GM19438 (cell line): ENCODE measurements around the gene WWP2.
A peak's percentile ranks its signal among the peaks of the same experiment; 100 is the strongest.
"Not testable (repeated sequence)": the region's sequence is repeated elsewhere in the genome, so short reads cannot be mapped to it uniquely, and the experiment has no call there.

Source experiments
- ATAC-seq: cut with Tn5 transposase; IDR thresholded peaks from one replicate; pipeline ENCODE4 v1.9.1; 2021; ENCODE audit warnings: low read depth; ENCODE audit not compliant: unreplicated experiment

The WWP2 gene

GRCh38 chr16:69745232-69745612 lies 16.9 kb upstream of the WWP2 start:
- ATAC-seq = no peak

DNA sequence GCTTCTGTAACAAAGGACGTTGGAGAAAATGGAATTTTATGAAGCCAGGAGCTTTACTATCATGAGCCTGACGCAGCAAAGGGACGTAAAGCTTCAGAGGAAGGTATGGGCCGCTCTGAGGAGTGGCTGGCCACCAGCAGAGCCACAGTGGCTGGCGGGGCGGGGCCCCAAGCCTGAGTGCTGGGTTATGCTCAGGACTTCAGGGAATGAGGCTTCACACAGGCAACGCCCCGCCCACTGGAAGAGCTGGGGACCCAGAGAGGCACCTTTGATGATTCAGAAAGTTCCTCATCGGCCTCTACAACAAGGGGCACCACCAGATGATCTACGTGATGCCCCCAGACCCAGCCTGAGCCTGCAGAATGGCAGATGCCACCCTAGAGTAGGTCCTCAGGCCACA lies 16.2 kb upstream of the WWP2 start:
- no peak for ATAC-seq

DNA sequence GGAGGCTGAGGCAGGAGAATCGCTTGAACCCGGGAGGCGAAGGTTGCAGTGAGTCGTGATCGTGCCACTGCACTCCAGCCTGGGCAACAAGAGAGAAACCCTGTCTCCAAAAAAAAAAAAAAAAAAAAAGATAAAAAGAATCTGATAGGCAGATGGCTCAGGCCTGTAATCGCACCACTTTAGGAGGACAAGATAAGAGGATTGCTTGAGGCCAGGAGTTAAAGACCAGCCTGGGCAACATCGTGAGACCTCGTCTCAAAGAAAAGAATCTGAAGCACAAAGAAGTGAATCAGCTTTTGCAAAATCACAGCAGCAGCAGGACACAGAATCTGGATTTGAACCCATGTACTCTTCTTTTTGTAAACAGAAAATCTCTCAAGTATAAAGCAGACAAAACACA lies 15.0 kb upstream of the WWP2 start:
- no peak for ATAC-seq

DNA sequence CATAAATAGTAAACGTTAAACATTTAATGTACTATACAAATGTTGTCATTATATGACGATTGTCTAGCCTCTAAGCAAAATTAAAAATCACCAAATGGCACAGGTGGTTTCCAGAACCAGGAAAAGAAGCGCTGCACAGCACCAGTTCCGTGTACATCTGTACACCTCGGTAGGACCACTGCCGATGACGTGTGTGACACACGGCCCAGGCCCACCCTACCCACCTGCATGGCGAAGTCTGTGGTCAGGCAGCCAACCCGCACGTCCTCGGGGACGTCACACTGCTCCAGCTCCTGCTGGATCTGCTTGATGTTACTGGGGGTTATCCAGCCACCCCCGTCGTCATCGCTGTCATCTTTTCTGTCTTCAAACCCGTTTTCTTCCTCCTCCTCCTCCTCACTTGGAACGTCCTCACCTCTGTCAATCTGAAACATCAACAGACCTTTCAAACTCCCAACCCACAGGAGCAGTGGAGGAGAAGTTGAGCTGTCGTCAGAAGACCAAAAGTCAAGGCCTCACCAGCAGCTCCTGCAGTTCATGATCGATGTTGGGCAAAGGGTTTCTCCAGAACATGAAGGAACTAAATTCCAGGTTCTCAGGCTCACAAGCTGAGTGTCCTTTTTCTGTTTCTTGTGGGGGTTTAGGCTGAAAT lies 13.3 kb upstream of the WWP2 start:
- no peak for ATAC-seq

- ATAC-seq = no peak
These were observed 8.0 kb upstream of the WWP2 start for GRCh38 chr16:69754143-69754468.

DNA sequence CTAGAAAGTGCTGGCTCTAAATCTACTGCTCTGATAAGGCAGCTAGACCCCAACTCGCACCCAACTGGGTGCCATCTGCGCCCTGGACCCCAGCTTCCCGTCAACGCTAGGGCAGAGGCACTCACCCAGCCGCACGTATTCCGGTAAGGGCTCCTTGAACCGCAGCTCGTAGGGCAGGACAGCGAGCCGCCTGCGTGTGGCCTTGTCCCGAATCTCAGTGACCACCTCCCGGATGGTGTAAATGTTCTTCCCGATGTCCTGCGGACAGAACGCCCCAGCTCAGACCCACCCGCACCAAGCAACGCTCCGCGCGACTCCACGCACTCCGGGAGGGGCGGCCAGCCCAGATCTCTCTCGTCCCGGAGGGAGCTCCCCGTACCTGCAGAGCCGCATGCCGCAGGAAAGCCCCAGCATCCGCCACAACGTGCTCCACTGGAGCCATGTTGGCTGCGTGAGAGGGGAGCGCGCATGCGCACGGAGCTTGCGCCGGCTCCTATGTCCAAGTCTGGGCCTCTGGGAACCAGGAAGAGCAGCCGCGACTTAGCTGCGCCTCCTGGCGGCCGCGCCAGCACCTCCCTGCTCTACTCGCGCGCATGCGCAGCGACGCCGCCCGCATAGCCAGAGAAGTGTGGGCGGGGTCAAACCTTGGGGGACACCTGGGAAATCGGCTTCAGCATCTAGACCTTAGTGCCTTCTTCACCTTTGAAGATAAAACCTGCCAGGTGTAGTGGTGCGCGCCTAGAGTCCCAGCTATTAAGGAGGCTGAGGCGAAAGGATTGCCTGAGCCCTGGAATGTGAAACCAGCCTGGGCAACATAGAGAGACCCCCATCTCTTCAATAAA lies 7.4 kb upstream of the WWP2 start, which contains the start of gene NOB1:
TSS of gene NOB1 (minus strand) at position 458 of the 842 bp plus-strand sequence. CDS start at position 442, 16 bp downstream.
- peak; percentile 94 for ATAC-seq

DNA sequence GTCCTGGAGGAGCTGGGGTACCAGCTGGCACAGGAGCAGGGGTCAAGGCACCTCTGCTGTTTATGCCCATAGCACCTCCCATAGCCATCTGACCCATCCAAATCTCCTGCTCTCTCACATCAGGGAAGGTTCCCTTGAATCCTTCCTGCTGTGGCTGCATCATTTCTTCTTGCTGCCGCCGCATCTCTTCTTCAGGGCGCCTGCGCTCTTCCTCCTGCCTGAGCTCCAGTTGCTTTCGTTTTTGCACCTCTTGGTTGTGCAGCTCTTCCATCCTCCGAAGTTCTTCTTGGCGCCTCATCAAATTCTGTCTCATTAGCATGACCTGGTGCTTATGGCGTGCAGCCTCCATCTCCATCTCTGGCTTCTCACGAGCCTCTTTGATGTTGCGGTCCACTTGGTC lies 5.4 kb upstream of the WWP2 start:
- no peak for ATAC-seq

GRCh38 chr16:69757375-69757774 lies 4.8 kb upstream of the WWP2 start:
- ATAC-seq = not testable (repeated sequence)

DNA sequence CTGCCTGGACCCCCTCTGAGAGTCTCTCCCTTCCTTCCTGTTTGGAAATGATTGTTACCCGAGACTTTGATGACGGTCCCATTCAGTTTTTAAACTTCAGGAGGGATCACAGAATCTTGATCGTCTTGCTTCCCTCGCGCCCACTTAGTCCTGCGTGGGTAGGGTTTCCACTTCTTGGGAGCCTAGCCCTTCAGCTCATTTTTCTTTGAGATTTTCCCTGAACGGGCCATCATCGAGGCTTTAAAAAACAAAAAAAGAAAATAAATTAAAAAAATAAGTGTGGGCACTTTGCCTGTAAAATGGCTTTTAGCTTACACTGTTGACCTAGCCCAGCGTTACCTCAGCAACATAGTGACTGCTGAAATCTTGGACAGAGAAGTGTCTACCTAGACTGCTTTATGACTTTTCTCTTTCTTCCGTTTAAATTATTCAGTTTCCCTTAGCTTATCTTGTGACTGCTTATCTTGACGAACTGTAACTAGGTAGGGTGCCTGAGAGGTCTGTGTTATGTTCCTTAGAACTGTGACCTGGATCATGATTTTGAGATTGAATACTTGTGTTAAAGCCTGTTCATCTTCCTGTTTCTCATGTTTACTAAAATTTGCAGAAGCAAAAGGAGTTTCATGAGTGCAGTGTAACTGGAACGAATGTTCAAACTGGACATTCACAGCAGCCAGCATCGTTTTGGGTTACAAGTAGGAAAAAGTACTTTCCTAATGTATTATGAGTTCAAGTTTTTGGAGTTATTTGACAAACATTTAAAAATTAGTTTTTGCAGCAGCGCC lies 874 bp downstream of the WWP2 start:
- ATAC-seq = peak; percentile 17

GRCh38 chr16:69763599-69763942 lies 1.4 kb downstream of the WWP2 start:
- ATAC-seq = no peak

DNA sequence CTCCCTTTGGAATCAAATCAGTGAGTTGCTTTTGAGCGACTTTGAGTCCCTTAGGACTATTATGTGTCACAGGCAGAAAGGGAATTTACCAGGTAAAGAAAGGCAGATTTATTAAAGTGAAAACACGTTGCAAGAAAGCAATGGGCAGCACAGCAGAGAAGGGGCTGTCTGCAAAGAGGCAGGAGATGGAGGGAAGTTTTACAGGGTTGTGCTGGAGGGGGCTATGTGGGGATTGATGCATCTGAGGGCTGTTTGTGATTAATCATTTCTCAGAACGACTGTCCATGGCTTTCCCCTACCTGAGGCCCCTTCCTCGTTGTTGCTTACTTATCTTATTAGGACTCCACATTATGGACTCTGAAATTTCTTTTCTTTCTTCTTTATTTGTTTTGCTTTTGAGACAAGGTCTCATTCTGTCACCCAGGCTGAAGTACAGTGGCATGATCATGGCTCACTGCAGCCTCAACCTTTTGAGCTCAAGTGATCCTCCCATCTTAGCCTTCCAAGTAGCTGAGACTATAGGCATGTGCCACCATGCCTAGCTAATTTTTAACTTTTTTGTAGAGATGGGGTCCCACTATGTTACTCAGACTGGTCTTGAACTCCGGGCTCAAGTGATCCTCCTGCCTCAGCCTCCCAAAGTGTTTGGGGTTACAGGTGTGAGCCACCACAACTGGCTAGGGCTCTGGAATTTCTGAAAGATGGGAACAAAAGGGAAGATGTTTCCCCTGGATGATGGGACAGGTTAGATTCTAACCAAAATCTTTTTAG lies 5.5 kb downstream of the WWP2 start:
- ATAC-seq = no peak

DNA sequence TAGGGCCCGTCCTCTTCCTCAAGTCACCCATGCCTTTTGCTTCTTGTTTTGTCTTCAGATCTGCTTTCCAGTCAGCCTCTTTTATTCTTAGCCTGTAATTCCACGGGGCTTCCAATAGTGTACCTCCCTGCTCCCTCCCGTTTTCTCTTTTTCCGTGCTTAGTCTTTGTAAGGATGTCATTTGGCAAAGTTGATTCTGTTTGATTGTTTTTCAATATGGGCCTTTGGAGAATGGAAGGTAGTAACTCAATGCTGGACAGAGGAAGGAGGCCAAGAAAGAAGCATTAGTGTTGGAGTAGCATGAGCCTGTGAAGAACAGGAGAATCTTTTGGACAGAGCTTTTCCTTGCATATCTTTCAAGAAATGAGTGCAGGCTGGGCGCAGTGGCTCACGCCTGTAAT lies 6.5 kb downstream of the WWP2 start:
- ATAC-seq = no peak

DNA sequence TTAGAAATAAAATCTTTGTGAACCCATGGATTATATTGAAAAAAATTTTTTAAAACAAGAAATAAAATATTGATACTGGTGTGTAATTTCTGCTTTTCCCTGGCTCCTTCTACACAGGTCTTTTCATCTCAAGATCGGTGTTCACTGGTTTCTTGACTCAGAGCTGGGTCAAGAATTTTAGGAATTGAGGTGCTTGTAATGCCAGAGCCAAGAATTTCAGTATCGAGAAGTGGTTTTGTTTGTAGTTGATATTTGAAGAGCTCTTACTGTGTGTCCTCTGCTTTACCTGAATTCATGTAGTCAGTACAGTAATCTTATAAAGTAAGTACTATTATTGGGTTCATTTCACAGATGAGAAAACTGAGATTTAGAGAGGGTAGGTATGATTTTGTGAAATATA lies 7.3 kb downstream of the WWP2 start:
- ATAC-seq = no peak

GRCh38 chr16:69771651-69771967 lies 9.5 kb downstream of the WWP2 start:
- no peak for ATAC-seq

DNA sequence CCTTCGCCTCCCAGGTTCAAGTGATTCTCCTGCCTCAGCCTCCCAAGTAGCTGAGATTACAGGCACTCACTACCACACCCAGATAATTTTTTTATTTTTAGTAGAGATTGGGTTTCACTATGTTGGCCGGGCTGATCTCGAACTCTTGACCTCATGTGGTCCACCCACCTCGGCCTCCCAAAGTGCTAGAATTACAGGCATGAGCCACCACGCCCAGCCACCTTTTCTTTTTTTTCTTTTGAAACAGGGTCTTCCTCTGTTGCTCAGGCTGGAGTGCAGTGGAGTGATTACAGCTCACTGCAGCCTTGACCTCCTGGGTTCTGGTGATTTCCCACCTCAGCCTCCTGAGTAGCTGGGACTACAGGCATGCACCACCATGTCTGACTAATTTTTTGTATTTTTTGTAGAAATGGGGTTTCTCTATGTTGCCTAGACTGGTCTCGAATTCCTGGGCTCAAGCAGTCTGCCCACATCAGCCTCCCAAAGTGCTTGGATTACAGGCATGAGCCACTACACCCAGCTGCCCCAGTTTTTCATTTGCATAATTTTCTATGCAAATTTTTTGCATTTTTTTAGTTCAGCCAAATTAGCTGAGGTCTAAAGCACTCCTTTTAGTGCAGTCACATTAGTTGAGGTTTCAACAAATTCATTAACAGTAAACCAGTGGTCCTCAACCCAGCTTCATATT lies 11.3 kb downstream of the WWP2 start:
- no peak for ATAC-seq

DNA sequence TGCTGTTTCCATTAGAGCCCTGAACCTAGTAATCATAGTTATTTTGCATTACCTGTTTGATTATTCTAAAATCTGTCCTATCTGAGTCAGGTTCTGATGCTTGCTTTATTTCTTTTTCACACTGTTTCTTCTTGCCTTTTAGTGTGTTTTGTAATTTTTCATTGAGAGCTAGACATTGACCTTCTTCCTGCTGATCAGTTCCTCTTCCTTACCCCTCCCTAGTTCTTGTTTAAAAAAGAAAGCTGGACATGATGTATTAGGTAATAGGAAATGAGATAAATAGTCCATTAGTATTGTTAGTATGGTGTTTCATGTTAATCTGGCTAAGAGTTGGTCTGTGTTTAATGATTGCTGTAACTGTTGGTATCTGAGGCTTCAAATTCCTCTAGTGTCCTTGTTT lies 13.4 kb downstream of the WWP2 start:
- no peak for ATAC-seq

- ATAC-seq = no peak
These were observed 17.6 kb downstream of the WWP2 start for GRCh38 chr16:69779724-69780123.

- no peak for ATAC-seq
These were observed 19.0 kb downstream of the WWP2 start for GRCh38 chr16:69781118-69781517.

- ATAC-seq = no peak
These were observed 22.5 kb downstream of the WWP2 start for GRCh38 chr16:69784586-69784985.

GRCh38 chr16:69787883-69788282 lies 25.8 kb downstream of the WWP2 start:
- ATAC-seq = no peak
